ENCODE measurements around the gene OSBPL2.

OSBPL2 gene

DNA sequence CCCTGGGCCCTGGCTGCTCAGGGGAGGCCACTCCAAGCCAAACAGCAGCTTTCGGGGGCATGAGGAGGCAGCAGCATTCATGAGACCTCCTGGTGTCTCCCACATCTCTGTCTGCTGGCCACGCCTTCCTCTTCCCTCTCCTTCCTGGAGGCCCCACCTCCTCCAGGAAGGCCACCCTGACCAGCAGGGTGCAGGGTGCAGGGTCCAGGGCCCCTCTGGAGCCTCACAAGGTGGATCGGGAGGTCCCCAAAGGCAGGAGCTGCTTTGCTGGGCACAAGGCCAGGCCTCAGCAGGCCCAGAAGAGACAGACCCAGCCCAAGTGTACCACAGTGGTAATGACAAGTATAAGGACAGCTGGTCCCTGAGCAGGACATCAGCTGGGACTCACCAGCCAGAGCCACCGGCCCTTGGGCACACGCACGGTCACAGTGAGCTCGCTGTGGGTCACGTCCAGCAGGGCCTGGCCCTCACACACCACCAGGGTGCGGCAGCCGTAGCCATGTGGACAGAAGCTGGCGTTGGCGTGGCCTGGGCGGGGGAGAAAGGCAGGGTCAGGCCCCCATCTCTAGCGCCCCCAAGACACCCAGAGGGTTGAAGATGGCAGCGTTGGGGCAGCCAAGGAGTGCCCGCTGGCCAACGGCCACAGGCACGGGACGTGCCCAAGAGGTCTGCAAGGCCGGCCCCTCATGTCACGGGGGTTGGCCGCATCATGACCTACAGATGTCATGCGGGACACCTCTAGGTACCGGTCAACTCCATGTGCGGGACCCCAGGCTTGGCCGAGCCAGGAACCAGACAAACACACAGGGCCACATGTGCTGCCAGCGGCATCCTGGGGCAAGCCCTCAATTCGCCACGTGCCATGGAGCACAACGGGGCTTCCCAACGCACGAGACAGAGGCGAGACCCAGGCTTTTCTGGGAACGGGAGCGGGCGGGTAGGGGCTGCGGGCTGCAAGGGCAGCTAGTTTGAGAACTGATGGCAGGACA is 91.4 kb downstream of the OSBPL2 start:
- DNase-seq, result no peak

DNA sequence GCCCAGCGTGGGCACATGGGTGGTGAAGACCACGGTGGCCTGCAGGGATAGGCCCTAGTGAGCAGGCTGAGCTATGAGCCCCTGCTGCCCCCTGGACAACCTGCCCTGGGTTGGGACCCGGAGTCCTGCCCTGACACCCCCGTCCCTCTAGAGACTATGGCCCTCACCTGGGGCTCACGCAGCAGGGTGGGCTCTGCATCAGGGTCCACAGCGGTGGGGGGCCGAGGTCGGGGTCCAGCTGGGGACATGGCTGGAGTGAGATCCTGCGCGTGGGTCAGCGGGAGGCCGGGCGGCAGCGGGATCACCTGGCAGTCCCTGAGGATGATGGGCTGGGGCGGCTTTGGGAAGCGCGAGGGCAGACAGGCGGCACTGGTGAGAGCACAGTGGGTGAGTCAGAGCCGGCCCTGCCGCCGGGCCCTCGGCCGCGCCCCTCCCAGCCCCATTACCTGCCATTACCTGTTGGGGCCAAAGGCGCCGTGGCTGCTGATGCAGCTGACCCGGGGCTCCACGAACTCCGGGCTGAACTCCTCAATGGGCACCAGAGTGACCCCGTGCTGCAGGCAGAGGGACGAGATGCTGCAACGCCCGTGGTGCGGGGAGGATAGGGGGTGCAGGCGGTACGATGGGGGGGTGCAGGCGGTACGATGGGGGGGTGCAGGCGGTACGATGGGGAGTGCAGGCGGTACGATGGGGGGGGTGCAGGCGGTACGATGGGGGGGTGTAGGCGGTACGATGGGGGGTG is 92.4 kb downstream of the OSBPL2 start:
- DNase-seq, result no peak

DNA sequence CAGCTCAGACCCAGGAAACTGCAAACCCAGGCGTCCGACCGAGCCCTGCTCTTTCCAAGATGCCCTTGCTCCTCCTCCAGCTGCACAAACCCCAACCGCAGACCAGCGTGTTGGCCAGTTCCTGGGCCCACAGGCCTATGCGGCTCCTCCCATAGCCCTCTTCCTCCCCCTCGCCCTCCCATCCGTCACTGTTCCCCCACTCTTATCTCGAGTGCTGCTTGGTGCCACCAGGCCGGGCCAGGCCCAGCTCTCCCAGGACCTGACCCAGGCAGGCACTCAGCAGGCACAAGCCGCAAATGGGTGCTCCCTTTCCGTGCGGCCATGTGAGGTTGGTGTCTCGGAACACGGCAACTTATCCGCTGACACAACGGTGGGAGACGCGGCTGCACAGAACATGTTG is 93.0 kb downstream of the OSBPL2 start:
- no peak for DNase-seq

DNA sequence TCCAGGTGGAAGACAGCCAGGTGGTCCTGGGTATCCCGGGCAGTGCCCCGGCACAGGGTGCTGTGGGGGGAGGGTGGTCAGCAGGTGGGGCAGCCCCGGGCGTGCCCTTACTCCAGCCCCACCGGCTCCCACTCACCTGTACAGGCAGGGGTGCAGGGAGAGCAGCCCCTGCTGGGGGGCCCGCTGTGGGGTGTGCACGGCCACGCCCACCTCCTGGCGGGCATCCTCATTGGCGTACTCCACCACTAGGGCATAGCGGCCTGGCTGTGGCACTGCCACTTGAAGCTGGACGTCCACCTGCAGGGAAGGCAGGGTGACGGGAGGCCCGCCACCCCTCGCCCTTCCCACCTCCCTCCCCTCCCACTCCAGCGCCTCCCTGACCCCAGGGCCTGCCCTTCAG is 94.1 kb downstream of the OSBPL2 start:
- no peak for DNase-seq

DNA sequence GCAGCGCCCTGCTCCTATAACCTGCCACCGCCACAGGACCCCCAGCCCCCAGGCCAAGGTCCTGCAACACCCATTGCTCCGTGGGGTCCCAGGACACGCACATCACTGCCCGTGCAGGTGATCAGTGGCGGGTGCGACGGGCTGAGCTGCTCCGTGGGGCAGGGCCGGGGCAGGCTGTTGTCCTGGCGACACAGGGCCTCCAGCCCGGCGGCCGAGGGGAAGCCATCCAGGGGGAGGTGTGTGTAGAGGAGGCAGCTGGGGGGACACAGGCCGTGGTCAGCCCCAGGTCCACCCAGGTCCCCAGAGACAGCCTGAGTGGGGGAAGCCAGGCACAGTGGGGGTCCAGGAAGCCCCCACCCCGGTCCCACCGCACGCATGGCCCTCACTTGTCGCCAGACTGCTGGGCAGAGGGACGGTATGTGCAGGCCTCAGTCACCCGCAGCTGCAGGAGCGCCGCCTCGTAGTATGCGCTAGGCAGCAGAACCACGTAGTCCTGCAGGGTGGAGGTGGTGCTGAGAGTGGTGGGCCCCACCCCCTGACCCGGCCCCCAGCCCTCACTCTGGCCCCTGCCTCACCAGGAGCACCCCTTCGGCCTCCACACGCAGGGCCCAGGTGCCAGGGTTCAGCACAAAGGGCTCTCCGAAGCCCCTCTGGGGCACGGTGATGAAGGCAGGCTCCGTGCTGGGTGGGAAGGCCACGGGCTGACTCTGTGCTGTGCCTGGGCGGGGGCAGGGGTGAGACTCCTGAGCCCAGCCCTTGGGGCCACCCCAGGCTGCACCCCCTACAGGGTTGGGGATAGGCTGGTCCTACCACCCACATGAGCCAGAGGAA is 94.9 kb downstream of the OSBPL2 start:
- DNase-seq, result no peak

DNA sequence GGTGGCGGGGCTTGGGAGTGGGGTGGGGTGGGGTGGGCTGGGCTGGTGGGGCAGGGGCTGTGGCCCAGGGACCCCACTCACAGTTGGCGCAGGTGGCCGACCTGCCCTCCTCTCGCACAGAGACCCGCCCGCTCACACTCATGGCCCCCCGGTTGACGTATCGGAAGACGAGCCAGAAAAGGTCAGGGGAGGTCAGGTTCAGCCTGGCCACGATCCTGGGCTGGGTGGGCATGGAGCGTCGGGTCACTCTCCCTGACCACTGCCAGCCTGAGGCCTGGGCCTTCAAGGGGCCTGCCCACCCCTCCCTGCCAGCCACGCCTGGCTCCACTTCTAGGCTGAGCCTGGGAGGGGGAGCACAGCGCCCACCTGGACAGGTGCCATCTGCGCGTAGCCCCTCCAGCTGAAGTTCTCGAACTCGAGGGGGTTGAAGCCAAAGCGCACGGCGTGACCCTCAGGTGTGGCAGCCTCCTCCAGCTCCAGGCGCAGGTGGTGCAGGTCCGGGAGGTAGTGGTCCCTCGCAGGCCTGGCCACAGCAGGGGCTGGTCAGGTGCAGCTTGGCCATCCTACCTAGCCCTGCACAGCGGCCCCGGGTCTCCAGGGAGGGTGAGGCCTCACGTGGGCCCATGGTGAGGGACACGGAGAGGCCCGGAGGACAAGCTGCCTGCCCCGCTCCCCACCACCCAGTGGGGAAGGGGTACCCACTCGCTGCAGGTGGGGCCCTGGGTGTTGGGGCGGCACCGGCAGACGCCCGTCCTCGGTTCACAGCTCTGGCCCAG is 95.7 kb downstream of the OSBPL2 start:
- DNase-seq, result no peak

DNA sequence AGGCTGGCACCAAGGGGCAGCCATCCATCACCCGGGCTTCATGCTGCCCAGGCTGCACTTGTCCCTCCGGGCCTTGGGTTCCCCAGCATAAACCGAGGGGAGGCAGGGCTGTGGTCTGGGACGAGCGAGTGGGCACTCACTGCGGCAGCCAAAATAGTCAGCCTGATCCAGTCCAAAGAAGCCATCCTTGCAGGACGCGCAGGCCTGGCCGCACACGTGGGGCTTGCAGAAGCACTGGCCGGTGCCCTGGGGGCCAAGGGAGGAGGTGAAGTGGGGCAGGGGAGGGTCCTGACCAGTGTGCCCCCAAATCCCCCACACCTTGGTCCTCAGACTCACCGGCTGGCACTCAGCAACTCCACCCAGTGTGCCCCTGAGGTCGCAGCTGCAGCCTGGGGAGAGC is 96.6 kb downstream of the OSBPL2 start:
- DNase-seq, result no peak

DNA sequence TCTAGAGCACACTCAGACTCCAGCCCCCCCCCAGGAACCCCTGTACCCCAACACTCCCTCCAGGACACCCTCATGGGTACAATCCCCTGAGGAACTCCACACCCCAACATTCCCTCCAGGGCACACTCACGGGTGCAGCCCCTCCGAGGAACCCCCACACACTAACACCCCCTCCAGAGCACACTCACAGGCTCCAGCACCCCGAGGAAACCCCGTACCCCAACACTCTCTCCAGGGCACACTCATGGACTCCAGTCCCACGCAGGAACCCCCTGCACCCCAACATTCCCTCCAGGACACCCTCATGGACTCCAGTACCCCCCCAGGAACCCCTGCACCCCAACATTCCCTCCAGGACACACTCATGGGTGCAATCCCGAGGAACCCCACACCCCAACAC is 97.2 kb downstream of the OSBPL2 start:
- DNase-seq, result no peak

DNA sequence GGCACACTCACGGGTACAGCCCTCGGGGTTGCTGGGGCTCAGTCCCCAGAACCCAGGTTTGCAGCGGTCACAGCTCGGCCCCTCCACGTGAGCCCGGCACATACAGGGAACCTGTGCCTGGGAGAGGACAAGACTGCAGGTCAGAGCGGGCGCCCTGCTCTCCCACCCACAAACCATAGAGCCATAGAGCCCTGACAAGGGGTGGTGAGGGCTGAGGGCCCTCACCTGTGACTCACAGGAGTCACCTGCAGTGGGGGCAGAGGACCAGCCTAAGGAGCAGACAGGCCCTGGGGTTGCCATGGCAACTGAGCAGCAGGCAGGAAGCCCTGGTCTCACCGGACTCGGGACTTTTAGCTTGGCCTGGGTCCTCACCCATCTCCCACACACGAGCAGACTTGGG is 98.0 kb downstream of the OSBPL2 start:
- DNase-seq, result peak; percentile 74

DNA sequence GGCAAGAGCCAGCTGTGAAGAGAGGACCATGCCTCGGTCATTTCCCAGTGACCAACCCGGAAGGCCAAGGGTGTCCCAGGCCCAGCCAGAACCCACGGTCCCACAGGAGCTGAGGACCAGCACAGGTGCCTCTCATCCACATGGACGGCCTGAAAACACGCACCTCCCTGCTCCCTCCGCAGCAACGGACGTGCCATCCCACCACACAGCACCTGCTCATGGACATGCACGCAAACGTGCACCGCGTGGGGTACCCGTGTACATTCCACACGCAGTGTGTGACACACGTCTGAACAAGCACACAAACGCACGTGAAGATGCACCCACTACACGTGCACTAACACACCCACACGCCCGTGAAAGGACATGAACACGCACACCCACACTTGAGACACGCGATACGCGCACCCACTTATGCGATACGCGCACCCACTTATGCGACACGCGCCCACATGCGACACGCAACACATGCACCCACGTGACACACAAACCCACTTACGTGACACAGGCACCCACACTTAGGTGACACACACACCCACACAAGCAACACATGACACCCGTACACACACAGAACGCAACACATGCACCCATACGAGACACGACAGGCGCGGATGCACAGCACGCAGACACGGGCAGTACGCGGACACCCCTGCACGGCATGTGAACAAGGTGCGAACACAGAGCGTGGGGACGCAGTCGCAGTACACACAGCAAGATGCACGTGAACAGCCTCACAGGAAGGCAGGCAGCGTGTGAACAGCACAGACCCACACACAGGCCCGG is 98.6 kb downstream of the OSBPL2 start:
- no peak for DNase-seq

DNA sequence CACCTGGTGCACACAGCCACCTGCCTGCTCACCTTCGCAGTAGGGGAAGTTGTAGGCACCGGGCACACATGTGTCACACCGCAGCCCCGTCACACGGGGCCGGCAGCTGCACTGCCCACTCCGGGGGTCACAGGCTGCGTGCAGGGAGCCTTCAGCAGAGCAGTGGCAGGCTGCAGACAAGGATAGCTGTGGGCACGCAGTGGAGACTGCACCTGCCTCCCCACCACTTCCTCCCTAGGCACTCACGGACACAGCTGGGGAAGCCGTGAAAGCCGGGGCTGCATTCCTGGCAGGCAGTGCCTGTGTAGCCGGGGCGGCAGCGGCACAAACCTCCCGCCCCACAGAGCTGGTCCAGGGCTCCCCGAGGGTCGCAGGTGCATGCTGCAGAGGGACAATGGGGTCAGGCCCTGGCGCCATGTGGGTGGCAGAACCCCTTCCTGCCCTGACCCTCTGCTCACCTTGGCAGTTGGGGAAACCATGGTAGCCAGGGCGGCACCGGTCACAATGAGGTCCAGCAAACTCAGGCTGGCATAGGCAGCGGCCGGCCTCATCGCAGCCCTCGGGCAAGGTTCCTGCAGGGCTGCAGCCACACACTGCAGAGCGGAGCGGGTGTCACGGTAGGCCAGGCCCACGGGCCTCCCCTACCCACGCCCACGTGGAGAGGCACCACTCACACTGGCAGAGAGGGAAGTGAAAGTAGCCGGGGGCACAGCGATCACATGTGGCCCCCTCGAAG is 99.4 kb downstream of the OSBPL2 start:
- no peak for DNase-seq

DNA sequence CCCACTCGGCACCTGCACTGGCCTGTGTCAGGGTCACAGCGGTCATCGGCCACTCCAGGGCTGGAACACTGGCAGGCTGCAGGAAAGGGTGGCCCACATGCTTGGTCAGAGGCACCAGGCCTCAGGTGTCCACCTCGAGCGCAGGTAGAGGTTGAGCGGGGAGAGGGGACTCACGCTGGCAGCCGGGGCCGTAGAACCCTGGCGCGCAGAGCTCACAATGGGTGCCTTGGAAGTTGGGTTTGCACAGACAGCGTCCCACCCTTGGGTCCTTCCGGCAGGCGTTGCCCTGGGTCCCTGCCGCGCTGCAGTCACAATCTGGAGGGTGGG is 99.9 kb downstream of the OSBPL2 start:
- no peak for DNase-seq

DNA sequence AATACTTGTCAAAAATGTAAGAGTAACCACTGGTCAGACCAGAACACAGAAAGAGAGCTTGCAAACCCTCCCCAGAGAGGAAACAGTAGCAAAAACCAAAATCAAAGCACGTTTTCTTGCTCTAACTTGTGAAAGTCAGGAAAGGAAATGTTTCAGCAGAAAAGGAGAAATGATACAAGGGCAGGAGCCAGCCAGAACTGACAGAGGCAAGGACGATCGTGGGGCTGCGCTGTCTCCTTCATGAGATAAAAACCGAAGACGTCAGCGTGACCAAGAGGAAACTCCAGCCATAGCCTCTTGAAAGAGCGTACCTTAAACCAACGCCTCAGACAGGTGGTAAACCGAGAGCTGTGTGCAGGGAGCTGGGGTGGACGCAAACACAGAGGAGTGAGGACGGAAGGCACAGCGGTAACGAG is 101.3 kb downstream of the OSBPL2 start:
- DNase-seq, result no peak

DNA sequence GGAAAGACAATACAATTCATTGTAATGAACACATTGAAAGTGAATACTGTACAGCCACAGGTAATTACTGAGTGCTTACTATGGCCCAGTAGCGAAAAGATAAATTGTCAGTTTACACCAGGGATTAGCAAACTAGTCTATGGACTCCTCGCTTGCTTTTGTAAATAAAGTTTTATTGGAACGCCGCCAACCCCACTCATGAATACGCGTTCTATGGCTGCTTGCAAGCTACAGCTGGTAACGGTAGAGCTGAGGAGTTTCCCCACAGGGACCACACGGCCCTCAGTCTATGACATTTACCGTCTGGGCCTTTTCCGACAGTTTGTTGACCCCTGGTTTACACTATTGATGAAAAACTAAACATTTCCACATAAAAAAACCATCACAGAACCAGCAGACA is 104.6 kb downstream of the OSBPL2 start:
- DNase-seq, result no peak

DNA sequence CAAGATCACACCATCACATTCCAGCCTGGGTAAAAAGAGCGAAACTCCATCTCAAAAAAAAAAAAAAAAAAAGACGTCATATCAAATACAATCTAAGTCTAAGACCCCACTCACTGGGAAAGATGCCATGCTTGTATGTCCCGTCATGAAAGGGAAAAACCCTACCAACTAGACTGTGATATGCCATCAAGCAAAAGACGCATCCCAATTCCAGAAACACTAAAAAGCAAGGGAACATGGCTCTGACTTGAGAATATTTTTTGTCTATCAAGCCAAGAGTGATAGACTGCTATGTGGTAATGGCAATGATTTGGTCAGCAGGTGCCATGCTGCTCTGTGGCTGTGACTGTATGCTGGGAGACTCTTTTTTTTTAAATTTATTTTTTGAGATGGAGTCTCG is 105.8 kb downstream of the OSBPL2 start:
- no peak for DNase-seq

DNA sequence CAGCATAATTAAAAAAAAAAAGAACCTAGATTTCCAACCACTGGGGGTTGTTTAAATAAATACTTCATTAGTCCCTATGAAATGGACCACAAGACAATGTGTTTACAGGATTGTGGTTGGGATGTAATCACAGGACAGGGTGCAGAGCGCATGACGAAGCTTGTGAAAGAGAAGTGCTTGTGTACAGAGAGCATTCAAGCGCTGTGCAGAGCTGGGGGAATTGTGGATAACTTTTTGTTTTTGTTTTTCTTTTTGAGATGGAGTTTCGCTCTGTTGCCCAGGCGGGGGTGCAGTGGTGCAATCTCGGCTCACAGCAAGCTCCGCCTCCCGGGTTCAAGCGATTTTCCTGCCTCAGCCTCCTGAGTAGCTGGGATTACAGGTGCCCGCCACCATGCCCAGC is 106.5 kb downstream of the OSBPL2 start:
- DNase-seq, result no peak
